Cardiac septum (tissue), 1 donor: ENCODE measurements around the gene RACGAP1. TPM values are rescaled to one million over a fixed set of nuclear protein-coding genes. Genes with fewer than 3 reads are reported as not detected.
A peak's percentile ranks its signal among the peaks of the same experiment; 100 is the strongest.

Experiments used
- DNase-seq: peaks from one replicate; pipeline ENCODE4 v3.0.0-alpha.2; 2020; ENCODE audit warnings: low spot score
- intact Hi-C: fragments of 100-400 bp; cut with DNase I; formaldehyde crosslinking; loops from one replicate; pipeline ENCODE4 v1.14.0; 2022
- total RNA-seq: library from RNA; stranded (reverse); fragmentation: NEBNext Ultra II Directional; extraction: Animal tissue kit (Norgen Biotek cat#: 25700); gene quantifications from one replicate; pipeline ENCODE4 v1.2.1, GENCODE V29; 2021
- donor health status: DM: no; HTN: no; CAD: no.

RACGAP1 gene
- total RNA-seq, 1 donor from 2014 or later, result 2.6 TPM

DNA sequence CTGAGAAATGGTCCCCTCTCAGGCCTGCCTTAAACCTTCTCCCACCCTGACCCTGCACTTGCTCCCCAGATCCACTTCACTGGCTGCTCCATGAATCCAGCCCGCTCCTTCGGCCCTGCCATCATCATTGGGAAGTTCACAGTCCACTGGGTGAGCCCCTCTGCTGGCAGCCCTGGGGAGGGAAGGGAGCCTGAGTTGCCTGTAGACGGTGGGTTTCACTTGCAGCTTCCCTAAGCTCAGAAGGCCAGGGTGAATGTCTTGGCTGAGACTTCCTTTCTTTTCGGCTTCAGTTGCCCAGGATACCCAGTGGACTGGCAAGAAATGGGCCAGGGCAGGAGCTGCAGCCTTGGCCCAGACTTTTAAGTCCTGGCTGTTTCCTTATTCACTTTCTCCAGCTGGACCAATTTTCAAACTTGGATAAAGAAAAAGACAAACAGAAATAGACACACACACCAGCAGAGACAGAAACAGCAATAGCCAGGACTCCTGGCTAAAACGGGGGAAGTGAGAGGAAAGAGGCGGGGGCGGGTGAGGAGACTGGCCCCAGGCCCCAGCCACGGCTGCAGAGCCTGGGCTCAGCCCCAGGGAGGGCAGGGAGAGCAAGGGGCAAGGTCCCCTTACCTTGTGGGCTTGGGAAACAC lies 50.5 kb downstream of the RACGAP1 start:
- intact Hi-C loops, result no loop called here
- DNase-seq, result peak; percentile 61

DNA sequence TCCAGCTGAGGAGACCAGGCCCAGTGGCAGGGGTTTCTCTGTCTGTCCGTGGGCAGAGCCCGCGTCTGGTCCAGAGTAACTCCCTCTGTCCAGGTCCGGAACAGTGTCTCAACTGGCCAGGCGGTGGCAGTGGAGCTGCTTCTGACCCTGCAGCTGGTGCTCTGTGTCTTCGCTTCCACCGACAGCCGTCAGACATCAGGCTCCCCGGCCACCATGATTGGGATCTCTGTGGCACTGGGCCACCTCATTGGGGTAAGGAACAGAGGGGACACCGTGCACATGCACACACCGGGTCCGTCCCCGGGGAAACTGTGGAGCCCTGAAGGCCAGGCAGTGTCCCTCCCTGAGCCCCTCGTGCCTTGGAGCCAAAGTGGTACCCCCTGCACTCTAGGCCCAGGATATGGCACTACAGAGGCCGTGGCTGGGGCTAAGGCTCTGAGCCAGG lies 51.0 kb downstream of the RACGAP1 start:
- intact Hi-C loops, result no loop called here
- peak; percentile 75 for DNase-seq

DNA sequence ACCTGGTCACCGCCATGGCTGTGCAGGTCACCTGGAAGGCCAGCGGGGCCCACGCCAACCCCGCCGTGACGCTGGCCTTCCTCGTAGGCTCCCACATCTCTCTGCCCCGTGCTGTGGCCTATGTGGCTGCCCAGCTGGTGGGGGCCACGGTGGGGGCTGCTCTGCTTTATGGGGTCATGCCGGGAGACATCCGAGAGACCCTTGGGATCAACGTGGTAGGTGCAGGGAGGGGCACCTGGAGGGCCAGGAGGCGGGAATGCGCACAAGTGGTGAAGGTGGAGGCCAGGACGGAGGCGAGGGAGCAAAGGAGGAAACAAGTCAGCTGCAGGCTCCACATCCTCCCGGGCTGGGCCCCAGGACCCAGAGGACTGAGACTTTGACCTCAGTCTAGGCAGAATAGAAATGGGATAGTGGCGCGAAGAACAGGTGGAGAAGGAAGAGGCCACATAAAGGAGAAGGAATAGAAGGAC lies 51.9 kb downstream of the RACGAP1 start:
- DNase-seq, result peak; percentile 58
- intact Hi-C loops, result no loop called here

DNA sequence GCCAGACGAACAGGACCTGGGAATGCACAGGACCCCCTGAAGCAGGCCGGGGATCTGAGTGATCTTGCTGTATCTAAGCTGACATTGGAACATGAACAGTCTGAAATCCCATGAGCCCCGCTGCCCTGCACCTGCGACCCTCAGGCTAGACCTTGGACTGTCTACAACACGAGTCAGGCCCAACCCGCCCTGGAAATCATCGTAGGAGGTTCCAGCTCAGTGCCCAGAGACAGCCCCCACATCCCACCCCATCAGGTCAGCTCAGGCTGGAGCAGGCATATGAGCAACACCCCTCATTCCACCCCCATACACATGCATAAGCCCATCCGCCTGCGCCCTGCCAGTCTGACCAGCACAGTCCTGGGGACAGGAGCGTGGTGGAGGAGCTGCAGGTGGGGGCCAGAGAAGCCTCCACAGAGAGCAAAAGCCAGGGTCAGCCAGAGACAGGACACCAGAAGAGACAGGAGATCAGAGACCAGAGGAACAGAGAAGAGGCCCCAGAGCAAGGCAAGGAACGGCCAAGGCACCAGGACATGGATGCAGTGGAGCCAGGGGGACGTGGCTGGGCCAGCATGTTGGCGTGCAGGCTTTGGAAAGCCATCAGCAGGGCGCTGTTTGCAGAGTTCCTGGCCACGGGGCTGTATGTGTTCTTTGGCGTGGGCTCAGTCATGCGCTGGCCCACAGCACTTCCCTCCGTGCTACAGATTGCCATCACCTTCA lies 52.5 kb downstream of the RACGAP1 start, which contains the start of gene AQP6:
TSS of gene AQP6 (plus strand) at position 307 of the 720 bp plus-strand sequence. CDS start at position 534, 227 bp downstream.
- intact Hi-C loops, result no loop called here

DNA sequence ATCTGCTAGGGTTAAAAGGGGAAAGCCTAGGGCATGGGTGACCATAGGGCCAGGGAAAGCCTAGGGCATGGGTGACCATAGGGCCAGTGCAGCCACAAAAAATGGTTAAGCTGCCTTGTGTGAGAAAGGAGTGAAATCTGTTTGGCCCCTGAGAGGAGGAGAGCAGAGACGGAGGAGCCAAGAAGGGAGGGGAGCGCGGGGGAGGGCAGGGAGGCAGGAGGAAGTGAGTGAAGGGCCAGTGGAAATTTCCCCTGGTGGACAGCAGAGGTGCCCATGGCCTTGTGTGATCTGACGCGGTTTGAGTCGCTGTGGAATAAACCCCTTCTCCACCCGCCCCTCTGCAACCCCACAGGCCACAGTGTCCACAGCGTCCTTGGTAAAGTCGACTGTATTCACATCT lies 53.2 kb downstream of the RACGAP1 start:
- no peak for DNase-seq
- intact Hi-C loops, result no loop called here

More for the DNA sequence above, 52.5 kb downstream of the RACGAP1 start, which contains the start of gene AQP6:
- DNase-seq, result peak; percentile 68

DNA sequence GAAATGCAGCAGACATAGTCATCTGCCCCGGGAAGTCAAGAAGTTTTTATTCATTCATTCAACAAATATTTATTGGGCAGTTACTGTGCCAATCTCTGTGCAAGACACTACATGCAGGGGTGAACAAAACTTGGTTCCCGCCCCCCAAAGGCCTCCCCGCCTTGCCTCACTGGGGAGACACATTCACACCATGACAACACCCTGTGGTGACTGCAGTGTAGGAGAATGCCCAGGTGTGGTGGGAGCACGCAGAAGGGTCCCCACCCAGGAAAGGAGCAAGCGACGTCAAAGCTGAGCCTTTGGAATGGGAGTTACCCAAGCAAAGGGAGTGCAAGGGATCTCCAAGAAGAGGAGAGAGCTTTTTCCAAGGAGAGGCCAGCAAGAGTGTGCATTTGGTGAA lies 54.2 kb downstream of the RACGAP1 start:
- intact Hi-C loops, result no loop called here
- no peak for DNase-seq

DNA sequence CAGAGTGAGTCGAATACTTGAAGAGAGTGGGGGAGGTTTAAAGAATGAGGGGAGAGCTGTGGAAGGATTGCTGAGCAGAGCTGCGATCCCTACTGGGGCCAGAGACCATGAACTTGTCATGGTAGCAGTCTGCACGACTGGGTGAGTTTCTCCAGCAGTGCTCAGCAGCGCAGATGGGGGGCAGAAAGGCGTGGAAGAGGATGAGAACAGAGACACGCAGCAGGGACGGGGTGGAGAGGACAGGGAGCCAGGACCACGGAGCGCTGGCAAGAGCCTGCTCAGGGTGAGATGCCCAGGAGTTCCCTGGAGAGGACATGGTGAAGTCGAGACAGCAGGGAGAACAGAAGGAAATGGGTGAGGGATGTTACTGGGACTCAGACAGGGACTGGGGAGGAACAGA lies 54.6 kb downstream of the RACGAP1 start:
- intact Hi-C loops, result no loop called here
- peak; percentile 70 for DNase-seq

DNA sequence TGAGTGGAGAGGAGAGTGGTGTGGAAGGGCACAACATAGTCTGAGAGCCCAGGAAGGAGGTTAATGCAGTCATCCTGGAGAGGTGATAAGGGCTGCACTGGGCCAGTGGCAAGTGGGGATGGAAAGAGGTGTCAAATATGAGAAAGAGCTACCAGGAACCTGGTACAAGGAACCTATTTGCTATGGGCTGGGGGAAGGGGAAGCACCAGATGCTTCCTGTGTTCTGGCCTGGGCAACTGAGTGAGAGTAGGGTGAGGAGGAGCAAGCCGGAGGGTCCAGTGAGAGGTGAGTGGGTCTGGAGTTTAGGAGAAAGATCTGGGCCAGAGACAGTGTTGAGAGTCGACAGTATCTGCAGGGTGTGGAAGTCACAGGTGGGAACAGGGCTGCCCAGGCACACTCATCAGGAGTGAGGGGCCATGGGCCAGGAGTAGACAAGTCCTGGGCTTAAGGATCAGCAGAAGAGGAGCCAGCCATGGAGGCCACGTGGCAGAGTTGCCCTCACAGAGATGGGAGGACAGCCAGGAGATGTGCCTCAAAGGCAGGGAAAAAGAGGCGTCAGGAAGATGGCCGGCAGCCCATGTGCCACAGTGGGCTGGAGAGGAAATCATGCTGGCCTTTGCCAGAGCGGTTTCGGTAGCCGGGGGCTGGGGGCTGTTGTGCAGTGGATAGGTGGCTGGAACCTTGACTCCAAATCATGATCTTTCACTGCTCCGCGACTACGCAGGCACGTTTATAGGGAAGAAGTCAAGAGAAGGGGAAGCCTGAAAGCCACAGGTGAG lies 55.5 kb downstream of the RACGAP1 start:
- DNase-seq, result peak; percentile 64
- intact Hi-C loops, result loop anchor here (10.0 kb wide), 1 partner anchor 195 kb away; no protein-coding TSS in a partner anchor

DNA sequence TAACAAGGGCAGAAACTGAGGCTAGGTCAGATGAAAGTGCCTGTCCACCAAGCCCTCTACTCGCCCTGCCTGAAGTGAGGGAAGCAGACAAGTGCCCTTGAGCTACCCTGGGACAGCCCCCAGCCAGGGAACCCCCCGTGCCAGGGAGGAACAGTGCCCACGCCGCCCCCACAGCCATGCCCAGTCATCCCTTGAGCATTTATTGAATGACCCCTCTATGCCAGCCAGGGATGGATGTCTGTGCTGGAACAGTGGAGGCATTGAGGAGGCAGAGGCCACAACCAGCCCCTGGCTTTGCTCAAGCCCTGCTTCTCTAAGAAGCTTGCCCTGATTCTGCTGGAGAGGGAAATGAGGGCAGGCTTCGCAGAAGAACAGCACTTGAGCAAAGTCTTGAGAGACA lies 56.3 kb downstream of the RACGAP1 start:
- intact Hi-C loops, result loop anchor here (10.0 kb wide), 1 partner anchor 194 kb away; no protein-coding TSS in a partner anchor
- DNase-seq, result peak; percentile 67

DNA sequence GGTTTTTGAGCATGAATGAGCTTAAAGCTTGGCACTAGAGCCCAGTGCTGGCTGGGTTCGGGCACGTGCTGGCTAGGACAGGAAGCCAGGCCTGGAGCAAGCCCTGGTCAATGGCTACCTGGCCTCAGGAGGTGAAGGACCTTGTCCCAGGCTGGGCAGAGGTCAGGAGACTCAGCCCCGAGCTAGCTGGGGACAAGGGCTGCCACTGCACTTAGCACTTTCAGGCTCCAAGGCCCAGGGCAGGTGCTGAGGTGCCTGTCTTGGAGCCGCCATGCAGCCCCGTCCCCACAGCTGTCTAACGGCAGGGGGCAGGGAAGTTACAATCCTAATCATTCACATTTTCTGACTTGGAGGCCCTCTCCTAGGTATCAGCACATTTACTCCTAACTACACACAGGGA lies 56.8 kb downstream of the RACGAP1 start:
- DNase-seq, result peak; percentile 69
- intact Hi-C loops, result loop anchor here (10.0 kb wide), 1 partner anchor 194 kb away; no protein-coding TSS in a partner anchor

DNA sequence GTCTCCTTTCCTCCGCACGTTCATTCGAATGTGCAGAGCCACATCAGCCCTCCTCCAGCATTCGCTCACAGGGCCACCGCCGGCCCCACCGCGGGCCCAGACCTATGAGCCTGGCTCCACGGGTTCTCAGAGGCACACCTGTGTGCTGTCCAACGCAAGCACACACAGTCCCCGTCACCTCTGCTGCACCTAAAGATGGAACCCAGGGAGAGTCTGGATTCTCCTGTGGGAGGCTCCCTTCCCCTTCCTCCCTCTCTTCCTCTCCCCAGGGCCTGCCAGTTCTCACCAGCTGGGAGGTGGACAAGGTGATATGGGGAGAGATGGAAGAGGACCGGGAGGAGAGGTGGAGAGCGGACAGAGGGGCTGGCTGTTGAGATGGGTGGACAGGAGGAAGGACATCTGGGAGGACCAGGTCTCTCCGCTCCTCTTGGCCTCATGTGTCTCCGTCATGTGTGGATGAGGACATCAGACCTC lies 57.5 kb downstream of the RACGAP1 start:
- peak; percentile 66 for DNase-seq
- intact Hi-C loops, result loop anchor here (2.0 to 10.0 kb wide), 3 partner anchors 89 to 193 kb away; partner anchors contain the start of gene ASIC1

DNA sequence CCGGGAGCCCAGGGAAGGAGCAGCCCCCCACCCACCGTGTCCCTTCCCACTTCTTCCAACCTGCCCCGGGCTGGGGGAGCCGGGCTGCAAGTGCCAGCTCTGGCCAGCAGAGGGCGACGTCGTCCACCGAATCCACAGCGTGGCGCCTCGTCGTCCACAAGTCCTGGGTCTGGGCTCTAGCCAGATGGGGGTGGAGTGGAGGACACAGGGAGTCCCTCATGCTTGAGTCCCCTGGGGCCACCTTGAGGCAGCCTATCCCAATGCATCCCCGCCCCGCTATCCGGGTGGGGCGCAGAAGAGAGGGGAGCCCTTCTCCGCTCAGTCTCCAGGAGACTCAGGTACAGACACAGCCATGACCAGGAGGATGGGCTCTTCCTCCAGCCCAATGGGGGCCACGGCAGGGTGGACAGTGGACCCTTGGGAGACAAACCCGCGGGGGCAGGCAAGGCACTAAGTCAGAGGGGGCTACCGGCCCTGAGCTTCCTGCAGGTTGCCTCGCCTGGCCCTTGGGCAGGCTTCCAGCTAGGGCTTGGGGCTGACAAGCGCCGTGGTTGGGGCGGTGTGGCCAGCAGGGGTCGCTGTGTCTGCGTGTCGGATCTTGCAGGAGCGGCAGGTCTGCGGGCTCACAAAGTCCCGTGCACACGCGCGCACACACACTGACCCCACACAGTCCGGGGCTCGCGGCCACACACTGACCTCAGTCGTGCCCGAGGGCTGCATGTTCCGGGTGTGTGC lies 58.1 kb downstream of the RACGAP1 start:
- intact Hi-C loops, result loop anchor here (2.0 to 10.0 kb wide), 3 partner anchors 90 to 192 kb away; partner anchors contain the start of gene ASIC1
- DNase-seq, result peak; percentile 95

DNA sequence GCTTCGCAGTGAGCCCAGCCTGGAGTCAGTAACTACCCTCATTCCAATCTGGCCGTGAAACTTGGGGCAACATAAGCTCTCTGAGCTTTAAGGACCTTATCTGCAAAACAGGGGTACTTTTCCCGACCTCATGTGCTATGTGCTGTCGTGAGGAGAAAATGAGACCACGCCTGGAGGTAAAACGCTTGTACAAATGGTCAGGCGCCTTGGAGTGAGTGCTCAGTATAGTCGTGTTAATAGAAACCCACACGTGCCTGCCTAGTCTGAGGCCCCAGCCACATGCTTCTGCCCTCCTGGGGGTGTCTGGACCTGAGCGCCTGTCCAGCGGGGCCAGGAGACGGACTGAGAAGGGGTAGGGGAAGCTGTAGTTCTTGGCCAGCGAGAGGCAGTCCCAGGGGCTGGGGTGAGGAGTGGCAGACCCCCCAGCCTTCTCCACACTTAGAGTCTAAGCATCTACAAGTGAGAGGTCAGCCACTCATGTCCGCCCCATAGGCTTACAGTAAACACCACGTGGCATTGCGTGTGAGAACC lies 58.7 kb downstream of the RACGAP1 start:
- intact Hi-C loops, result loop anchor here (2.0 to 10.0 kb wide), 3 partner anchors 90 to 192 kb away; partner anchors contain the start of gene ASIC1
- no peak for DNase-seq

DNA sequence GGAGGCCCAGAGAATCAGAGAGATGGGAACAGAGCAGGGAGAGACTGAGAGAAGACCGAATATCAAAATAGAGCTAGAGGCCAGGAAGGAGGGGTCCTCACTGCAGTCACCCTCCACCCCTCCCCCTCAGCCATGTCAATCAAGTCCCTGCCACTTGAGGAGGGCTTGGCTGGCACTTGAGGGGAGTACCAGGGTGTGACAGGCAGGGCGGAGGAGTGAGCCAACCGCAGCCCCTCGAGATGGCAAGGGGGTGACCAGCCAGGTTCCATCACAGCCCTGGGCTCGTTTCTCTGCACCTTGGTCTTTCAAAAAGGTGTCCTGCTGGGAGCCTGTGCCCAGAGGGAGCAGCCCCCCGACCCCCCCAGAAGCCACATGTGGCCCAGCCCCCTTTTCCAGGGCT lies 59.5 kb downstream of the RACGAP1 start:
- intact Hi-C loops, result loop anchor here (2.0 to 10.0 kb wide), 3 partner anchors 91 to 191 kb away; partner anchors contain the start of gene ASIC1

DNA sequence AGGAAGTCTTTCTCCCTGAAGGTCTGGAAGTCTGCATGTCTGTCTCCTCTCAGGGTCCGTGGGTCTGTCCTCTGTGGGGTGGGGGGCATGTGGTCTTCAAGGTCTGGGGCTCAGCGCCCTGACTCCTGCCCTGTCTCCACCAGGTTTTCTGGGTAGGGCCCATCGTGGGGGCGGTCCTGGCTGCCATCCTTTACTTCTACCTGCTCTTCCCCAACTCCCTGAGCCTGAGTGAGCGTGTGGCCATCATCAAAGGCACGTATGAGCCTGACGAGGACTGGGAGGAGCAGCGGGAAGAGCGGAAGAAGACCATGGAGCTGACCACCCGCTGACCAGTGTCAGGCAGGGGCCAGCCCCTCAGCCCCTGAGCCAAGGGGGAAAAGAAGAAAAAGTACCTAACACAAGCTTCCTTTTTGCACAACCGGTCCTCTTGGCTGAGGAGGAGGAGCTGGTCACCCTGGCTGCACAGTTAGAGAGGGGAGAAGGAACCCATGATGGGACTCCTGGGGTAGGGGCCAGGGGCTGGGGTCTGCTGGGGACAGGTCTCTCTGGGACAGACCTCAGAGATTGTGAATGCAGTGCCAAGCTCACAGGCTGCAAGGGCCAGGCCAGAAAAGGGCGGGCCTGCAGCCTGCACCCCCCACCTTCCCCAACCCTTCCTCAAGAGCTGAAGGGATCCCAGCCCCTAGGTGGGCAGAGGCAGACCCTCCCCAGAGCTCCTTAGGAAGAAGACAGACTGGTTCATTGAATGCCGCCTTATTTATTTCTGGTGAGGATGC lies 60.3 kb downstream of the RACGAP1 start:
- intact Hi-C loops, result loop anchor here (10.0 kb wide), 1 partner anchor 190 kb away; no protein-coding TSS in a partner anchor
- no peak for DNase-seq

More for the DNA sequence above, 59.5 kb downstream of the RACGAP1 start:
- no peak for DNase-seq

DNA sequence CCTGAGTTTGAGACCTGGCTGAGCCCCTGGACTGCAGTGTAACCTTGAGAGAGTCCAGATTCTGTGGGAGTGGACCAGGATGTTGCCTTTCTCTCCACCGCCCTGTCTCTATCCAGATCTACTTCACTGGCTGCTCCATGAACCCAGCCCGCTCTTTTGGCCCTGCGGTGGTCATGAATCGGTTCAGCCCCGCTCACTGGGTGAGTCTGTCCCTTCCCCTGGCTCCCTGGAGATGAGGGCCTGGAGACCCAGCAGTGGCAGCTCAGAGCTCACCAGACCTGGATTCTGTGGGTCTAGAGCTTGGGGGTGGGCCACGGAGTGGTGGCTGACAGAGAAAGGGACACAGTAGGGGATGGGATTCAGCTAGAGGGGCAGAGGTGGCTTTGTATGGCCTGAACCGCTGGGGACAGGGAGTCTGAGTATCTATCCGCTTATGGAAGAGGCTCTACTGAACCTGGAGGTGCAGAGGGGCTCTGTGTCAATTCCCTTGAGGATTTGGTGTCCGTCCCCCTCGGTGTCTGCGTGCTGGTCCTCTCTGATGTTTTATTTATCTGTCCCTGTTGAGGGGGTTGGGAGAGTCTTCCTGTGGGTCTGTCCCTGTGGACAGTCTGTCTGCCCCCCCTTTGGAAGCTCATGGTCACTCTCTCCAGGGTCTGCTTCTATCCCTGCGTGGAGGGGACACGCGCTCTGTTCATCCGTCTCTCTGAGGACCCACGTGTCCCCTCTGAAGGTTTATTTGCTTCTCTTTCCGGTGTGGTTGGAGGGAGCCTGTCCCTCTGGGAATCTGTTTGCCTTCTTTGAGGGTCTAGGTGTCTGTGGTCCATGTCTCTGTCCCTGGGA lies 61.1 kb downstream of the RACGAP1 start:
- no peak for DNase-seq

More for the DNA sequence above, 61.1 kb downstream of the RACGAP1 start:
- intact Hi-C loops, result loop anchor here (2.0 to 10.0 kb wide), 2 partner anchors 95 to 189 kb away; no protein-coding TSS in a partner anchor
